Occipital lobe (tissue), 2 donors: Measurements from ENCODE around the gene GNRH2. TPM values are rescaled to one million over a fixed set of nuclear protein-coding genes. Genes with fewer than 3 reads are reported as not detected.
"Not testable (repeated sequence)": the region's sequence is repeated elsewhere in the genome, so short reads cannot be mapped to it uniquely, and the experiment has no call there.

Experiments
- DNase-seq: peaks from one replicate; lab custom pipeline; 2025; lab: John Stamatoyannopoulos, UW
- total RNA-seq: library from RNA; depleted of rRNA; stranded (reverse); fragments of >200 nt; gene quantifications from one replicate; pipeline ENCODE4 v1.2.3, GENCODE V29; 2014

The GNRH2 gene
- total RNA-seq, 1 donor from 2014 or later: not detected

DNA sequence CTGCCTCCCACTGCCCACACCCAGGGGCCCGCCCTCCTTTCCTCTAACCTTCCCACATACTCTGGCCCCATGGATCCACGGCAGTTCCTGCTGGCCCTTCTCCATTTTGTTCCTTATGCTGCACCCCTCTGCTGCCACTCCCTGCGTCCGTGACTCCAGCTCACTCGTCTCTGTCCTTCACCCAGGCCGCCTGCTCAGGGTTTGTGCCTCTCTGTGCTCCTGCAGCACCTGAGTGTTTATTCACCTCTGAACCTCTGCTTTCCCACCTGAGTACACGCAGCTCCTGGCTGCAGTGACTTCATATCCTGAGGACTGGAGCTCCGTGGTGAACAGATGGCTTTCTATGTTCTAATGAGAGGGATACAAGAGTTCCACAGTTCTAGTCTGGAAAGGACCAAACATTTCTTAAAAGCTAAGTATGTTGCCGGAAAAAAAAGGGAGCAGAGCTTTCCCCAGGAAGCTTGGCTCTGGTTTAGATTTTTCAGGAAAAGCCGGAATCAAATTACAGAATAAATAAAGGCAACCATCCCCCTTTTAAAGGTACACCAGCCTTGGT lies 1.5 kb upstream of the GNRH2 start:
- DNase-seq: no peak

DNA sequence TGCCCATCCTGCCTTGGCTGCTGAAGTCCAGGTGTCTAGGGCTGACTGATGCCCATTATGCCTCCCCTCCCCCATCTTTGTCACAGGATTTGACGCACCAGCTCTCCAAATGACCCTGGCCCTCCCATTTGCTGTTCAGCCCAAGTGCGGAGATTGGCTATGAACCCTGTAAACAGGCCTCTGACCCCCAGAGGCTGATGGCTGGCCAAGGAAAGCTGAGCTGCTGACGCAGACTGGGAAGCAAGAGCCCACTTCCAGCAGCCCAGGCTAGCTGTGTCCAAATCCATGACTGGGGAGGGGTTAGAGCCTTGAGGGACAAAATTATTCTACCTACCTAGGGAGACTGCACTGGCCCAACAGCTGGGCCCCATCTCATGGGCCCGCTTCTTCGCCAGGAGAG lies 797 bp upstream of the GNRH2 start:
- DNase-seq: no peak

DNA sequence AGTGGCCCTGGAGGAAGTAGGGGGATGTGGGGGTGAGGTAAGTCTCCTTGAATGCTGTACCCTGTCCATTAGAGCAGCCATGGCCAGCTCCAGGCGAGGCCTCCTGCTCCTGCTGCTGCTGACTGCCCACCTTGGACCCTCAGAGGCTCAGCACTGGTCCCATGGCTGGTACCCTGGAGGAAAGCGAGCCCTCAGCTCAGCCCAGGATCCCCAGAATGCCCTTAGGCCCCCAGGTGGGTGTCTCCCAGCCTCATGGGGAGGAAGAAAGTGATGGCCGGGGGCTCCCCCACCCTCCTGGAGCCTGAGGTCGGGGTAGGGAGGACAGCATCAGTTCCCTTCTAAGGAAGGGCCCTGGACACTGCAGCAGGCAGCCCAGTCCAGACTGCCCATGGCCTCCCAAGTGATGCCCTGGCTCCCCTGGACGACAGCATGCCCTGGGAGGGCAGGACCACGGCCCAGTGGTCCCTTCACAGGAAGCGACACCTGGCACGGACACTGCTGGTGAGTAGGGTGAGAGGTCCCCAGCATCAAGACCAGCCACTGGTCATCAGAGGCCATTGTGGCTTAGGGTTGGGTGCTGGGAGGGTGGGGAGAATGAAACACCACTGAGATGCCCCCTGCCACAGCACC lies 1.0 kb downstream of the GNRH2 start:
- DNase-seq: no peak

DNA sequence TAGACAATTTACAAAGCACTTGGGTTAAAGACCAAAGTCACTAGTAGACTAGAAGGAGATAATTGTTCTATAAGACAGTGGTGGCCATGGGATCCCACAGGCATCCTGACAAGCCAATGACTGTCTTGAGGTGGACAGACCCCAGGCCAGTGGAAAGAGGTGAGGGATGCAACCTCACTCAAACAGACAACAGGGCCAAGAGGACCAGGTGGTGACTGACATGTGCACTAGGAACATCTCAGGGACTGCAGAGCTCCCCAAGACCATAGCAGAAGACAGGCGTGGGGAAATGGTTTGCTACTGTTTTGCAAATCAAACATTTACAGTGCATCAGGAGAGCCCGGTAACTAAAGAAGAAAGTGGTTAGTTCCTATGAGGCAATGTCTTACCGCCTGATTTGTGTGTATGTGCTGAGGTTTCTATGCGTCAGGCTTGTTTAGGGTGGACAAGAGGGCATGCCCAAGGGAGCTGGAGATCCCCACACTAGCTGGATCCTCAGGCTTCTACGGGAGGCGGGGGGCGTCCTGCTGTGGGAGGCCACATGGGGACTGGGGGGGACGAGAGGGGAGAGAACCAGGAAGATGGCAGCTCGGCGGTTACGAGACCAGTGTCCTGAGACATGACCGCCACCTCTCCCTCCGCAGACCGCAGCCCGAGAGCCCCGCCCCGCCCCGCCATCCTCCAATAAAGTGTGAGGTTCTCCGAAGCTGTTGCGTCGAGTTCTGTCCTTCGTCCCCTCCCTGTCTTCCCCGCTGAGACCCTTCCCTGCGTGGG lies 1.8 kb downstream of the GNRH2 start:
- peak; percentile 89 for DNase-seq

DNA sequence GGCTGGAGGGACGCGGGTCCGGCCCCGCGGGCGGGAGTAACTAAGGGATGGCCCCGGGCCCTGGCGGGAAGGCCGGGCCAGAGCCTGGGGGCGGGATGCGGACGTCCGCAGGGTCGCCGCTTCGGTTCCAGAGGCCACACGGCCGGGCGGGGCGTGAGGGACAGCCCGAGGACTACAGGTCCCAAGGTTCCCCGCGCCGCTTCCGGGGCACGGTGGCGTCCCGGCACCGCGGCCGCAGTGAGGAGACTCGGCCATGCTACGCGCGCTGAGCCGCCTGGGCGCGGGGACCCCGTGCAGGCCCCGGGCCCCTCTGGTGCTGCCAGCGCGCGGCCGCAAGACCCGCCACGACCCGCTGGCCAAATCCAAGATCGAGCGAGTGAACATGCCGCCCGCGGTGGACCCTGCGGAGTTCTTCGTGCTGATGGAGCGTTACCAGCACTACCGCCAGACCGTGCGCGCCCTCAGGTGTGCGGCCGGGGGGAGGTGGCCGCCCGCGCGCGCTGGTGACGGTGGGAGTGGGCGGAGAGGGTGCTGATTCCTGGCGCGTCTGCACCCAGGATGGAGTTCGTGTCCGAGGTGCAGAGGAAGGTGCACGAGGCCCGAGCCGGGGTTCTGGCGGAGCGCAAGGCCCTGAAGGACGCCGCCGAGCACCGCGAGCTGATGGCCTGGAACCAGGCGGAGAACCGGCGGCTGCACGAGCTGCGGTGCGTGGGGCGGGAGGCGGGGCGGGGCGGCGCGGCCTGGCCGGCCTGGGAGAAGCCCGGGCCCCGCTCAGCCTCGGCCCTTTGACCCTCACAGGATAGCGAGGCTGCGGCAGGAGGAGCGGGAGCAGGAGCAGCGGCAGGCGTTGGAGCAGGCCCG lies 2.6 kb downstream of the GNRH2 start, which contains the start of gene MRPS26:
TSS of gene MRPS26 (plus strand) at position 237 of the 861 bp plus-strand sequence. CDS start at position 254, 17 bp downstream.
- DNase-seq: peak; percentile 89

DNA sequence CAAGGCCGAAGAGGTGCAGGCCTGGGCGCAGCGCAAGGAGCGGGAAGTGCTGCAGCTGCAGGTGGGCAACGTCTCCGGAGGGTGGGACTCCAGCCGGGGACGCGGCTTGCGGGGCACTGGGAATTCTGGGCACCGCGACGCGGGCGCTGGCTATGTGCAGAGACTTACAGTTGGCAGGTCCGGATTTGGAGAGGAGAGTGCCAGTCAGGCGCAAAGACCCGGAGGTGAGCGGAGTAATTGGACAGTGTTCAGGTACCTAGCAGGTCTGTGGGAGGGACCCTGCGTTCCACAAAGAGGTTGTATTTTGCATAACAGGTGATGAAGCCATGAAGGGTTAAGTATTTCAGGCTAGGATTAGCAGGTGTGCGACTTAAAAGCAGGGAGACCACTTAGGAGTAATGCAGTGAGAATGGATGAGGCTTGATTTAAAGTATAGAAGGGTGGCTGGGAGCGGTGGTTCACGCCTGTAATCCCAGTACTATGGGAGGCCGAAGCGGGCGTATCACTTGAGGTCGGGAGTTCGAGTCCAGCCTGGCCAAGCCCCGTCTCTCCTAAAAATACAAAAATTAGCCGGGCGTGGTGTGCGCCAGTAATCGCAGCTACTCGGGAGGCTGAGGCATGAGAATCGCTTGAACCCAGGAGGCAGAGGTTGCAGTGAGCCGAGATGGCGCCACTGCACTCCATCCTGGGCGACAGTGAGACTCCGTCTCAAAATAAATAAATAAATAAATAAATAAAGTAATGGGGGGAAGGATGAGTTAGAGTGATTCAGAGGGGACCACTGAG lies 3.4 kb downstream of the GNRH2 start:
- no peak for DNase-seq

DNA sequence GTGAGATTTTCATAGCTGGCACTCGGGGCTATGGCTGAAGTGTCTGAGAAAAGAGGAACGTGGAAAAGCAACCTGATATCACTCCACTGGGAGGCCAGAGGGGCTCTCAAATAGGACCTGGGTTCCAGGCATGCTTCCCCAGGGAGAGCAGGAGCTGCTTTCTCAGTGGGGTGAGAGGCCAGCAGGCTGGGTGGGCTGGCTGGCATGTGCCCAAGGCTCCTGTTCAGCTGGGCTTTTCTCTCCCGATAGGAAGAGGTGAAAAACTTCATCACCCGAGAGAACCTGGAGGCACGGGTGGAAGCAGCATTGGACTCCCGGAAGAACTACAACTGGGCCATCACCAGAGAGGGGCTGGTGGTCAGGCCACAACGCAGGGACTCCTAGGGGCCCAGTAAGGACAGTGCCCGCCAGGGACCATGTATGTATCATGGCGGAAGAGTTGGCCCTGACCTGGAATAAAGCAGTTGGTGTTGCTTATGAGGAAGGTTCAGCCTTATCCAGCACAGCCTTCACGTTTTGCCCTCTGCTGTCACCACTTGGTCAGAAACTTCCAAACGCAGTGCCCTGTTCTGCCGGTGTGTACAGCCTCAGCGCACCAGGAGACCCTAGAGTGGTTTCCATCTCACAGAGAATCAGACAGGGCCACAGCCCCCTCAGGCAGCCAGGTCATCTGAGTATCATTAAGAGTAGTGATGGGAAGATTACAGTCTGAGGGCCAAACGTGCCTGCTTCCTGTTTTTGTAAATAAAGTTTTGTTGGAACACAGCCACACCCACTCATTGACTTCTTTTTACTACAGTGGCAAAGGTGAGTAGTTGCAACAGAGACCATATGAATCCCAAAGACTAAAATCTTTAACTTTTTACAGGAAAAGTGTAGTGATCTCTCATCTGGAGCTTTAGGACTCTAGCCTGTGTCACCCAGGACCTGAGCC lies 4.3 kb downstream of the GNRH2 start:
- DNase-seq: no peak

DNA sequence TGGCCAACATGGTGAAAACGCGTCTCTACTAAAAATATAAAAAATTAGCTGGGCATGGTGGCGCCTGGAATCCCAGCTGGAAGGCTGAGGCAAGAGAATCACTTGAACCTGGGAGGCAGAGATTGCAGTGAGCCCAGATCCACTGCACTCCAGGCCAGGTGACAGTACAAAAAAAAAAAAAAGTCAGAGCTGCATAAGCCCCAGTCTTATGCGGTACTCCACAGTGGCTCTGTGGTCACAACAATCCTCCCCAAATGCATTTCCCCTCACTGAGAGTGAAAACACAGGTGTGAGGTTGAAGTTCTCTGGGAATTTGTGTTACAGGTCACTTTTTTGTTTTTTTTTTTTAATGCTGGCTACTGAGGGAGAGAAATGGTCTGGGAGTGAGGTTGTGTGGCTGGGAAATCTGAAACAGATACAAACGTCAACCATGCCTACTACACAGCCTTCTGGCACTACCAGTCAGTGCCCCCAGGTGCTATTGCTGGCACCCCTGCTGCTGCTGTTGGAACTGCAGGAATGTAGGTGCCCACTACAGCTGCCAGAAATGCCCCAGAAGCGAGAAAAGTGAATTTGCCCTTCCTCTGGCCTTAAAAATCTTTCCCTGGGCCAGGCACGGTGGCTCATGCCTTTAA lies 8.1 kb downstream of the GNRH2 start:
- no peak for DNase-seq

DNA sequence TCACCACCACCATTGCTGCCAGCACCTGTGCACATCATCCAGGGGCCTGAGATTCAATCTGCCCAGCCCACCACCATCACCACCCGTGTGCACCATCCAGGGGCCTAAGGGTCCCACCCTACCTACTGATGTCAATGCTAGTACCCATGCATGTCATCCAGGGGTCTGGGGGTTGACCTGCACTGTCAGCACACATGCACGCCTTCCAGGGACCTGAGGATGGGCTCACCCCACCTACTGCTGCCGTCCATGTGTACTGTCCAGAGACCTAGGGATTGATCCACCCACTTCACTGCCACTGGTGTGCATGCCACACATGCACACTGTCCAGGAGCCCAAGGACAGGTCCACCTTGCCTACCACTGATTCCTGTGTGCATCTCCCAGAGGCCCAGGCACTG lies 16.1 kb downstream of the GNRH2 start:
- DNase-seq: no peak

DNA sequence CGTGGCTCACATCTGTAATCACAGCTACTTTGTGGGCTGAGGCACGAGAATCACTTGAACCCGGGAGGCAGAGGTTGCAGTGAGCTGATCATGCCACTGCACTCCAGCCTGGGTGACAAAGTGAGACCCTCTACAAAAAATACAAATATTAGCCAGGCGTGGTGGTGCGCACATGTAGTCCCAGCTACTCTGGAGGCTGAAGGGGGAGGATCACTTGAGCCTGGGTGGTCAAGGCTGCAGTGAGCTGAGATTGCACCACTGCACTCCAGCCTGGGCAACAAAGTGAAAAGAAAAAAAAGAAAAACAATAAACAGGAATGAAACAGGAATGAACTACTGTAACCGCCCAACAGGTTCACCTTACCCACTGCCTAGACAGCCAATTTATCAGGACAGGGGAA lies 20.7 kb downstream of the GNRH2 start:
- not testable (repeated sequence) for DNase-seq

DNA sequence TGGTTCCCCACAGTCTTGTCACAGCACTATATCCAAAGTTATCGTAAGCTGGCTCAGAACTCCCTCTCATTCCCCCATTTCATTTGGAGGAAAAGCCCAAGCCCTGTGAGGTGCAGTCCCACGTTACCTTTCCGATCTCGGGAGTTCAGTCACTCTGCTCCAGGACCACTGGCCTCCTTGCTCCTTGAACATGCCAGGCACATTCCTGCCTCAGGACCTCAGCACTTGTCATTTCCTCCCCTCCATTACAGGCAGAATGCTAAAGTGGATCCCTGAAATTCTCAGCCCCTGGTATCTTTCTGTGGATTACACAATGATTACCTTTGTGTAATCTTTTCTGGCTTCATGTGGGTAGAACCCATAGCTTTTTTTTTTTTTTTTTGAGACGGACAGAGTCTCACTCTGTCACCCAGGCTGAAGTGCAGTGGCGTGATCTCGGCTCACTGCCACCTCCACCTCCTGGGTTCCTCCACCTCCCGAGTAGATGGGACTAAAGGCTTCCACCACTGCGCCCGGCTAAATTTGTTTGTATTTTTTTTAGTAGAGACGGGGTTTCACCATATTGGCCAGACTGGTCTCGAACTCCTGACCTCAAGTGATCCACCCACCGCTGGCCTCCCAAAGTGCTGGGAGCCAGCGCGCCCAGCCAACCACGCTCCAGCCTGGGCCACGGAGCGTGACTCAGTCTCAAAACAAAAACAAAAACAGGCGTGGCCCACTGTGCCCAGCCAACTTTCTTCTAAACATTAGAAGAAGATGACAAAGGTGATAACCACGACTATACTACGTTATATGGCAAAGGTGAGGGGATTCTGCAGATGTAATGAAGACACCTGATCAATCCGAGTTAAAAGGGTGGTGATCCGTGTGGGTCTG lies 24.0 kb downstream of the GNRH2 start:
- no peak for DNase-seq

DNA sequence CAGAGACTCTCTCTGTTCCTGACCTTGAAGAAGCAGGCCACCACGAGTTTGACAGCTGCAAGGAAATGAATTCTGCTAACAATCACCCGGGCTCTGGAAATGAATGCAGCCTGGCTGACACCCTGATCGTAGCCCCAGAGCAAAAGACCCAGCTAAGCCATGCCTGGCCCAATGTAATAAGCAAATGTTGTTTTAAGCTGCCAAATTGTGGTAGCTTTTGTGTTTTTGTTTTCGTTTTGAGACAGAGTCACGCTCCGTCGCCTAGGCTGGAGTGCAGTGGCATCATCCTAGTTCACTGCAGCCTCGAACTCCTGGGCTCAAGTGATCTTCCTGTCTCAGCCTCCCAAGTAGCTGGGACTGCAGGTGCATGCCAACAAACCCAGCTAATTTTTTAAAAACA lies 24.7 kb downstream of the GNRH2 start:
- no peak for DNase-seq

DNA sequence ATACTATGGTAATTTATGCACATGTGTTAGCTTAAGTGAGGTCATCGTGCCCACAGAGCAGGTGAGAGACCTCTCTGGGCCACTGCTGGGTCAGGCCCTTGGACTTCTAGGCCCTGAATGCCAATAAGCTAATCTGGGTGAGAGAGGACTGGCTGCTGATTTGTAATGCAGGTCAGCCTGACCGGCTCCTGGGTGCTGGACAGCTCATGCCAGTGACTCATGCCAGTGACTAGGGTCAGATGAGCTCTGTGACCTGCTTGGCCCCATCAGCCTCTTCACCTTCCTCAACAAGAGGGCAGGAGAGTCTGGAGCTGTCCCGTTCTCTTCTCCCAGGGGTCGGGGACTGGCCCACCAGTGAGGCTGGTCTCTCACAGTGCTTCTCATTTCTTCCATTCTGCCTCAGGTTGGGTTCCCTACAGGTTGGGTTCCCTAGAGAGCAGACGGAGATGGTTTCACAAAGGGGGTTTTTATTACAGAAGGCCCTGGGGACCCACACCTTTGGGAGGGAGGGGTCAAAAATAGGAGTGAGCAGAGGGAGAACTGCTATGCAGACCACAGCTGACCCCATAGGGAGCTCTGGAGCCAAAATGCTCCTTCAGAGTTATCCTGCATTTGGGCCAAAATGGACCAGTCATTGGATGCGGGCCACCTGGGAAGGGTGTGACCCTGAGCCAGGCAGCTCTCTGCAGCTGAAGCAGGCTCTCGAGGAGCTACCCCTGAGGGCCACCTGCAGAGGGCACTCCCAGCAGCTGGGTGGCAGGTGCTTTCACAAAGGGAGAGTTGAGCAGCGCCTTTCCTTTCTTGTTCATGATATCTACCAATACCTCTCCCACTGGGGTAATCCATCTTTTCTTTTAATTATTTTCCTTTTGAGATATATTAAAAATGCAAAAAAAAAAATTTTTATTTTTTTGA lies 25.8 kb downstream of the GNRH2 start:
- DNase-seq: no peak

DNA sequence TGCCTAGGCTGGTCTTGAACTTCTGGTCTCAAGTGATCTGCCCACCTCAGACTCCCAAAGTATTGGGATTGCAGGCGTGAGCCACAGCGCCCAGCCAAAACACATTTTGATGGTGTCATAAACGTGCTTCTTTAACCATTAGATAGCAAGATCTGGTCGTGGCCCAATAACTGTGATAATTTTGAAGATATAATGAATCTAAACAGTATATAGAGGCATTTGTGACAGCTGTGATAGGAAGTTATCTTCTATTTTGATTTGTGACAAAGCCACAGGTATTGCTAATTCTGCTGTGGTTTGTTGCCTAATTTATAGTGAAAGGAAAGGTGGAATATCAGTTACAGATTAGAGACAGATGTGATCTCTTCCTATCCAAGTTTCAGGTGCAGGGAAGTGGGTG lies 27.3 kb downstream of the GNRH2 start:
- DNase-seq: no peak

DNA sequence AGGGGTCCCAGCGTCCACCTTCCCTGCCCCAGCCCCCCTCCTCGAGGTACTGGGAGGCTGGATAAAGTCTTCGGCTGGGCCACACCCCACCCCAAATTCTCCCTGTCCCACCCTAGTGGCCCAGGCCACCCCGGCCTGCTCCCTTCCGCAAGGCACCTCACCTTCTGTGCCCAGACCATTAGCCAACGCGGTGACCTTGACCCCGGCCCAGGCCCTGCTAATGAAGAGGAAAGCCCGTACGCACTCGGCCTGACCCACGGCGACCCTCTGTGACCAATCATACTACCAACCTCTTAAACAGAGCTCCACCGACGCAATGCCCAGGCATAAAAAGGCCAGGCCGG lies 27.8 kb downstream of the GNRH2 start:
- no peak for DNase-seq

DNA sequence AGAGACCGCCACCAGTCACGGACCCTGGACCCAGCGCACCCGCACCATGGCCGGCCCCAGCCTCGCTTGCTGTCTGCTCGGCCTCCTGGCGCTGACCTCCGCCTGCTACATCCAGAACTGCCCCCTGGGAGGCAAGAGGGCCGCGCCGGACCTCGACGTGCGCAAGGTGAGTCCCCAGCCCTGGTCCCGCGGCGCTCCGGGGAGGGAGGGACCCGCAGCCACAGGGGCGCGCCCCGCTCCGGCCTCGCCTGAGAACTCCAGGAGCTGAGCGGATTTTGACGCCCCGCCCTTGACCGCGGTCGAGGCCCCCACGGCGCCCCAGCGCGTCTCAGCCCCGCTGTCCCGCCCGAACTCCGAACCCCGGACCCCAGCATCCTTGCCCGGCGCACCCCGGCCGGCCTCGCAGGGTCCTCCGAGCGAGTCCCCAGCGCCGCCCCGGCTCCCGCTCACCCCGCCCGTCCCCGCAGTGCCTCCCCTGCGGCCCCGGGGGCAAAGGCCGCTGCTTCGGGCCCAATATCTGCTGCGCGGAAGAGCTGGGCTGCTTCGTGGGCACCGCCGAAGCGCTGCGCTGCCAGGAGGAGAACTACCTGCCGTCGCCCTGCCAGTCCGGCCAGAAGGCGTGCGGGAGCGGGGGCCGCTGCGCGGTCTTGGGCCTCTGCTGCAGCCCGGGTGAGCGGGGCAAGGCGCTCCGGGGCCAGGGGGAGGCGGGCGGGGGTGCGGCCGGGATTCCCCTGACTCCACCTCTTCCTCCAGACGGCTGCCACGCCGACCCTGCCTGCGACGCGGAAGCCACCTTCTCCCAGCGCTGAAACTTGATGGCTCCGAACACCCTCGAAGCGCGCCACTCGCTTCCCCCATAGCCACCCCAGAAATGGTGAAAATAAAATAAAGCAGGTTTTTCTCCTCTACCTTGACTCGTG lies 28.4 kb downstream of the GNRH2 start, which contains the start of gene OXT:
TSS of gene OXT (plus strand) at position 11 of the 920 bp plus-strand sequence. CDS start at position 47, 36 bp downstream.
- DNase-seq: no peak
